HG03108 (cell line): ENCODE data around the gene FDX2.

Experiments used
- ATAC-seq: cut with Tn5 transposase; IDR thresholded peaks from one replicate; pipeline ENCODE4 v1.9.1; 2021; ENCODE audit warnings: moderate library complexity; ENCODE audit not compliant: unreplicated experiment

Gene FDX2

DNA sequence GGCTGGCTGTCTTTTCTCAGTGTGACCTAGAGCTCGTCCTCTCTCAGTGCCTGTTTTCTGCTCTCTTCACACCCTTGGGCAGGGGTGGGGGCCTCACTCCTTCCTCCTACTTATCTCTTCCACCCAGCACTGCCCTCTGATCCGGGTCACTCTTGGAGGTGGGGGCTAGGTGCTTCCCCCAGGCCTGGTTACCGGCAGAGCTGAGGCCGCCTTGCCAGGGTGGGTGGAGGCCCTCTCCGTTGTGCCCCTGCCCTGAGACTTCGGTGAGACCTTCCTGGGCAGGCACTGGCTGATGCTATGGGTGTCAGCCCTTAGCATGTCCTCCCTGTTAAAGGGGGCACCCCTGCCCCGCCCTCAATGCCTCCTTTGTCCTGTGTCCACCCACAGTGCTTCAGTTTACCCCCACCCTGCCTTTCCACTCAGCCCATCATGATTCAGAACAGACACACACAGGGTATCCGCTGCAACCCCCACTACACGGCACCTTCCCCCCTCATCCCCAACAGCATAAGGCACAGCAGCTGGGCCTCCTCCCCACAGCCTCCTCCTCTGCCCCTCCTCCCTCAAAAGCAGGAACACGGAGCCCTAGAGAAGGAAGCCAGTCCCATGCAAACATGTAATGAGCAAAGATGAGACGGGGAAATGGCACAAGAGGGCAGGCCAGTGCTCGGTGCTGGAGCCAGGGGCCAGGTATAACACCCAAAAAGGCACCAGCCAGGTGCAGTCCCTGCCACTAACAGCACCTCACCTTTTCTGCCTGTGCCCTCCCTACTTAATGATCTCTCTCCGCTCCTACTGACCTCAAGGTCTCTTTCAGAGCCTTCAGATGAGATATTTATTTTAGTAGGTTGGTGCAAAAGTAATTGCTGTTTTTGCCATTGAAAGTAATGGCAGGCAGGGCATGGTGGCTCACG is 16.0 kb downstream of the FDX2 start:
- no peak for ATAC-seq

DNA sequence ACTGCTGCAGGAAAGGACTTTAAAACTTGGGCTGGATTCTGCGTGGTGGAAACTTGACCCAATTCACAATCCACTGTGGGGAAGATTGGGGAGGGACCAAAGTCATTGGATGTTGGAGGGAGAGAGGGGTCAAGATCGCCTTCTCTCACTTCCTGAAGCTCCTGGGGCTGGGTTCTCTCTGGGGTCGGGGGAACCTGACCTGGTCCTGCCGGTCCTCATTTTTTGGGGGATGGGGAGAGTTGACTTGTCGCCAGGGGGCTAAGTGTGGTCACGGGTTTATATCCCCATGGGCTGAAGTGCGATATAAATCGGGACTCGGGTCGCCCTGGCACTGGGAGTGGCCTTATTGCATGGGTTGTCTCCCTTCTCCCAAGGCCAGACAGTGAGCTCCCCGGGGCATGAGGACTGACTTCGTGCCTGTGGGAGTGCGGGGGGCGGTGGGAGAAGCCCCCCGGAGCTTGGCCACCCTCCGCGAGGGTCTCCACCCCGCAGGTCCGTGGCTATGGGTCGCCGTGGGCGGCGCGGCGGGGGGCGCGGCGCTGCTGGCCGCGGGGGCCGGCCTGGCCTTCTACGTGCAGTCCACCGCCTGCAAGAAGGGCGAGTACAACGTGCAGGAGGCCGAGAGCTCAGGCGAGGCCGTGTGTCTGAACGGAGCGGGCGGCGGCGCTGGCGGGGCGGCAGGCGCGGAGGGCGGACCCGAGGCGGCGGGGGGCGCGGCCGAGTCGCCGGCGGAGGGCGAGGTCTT is 19.8 kb downstream of the FDX2 start:
- ATAC-seq: no peak

DNA sequence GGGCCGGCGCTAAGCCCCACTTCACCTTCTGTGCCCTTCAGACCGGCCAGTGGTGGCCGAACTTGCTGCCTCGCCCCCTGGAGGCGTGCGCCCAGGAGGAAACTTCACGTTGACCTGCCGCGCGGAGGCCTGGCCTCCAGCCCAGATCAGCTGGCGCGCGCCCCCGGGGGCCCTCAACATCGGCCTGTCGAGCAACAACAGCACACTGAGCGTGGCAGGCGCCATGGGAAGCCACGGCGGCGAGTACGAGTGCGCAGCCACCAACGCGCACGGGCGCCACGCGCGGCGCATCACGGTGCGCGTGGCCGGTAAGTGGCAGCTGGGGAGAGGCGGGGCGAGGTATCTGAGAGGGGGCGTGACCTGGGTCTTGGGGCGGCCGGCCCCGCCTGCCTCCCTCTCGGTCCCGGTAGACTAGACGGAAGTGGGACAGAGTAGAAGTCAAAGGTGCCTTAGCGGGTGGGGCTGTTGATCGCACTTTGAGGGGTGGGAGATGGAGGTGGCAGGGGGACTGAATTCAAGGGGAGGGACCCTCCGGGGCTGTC is 20.4 kb downstream of the FDX2 start:
- peak; percentile 46 for ATAC-seq

GRCh38 chr19:10294368-10294697 is 21.5 kb downstream of the FDX2 start:
- no peak for ATAC-seq

DNA sequence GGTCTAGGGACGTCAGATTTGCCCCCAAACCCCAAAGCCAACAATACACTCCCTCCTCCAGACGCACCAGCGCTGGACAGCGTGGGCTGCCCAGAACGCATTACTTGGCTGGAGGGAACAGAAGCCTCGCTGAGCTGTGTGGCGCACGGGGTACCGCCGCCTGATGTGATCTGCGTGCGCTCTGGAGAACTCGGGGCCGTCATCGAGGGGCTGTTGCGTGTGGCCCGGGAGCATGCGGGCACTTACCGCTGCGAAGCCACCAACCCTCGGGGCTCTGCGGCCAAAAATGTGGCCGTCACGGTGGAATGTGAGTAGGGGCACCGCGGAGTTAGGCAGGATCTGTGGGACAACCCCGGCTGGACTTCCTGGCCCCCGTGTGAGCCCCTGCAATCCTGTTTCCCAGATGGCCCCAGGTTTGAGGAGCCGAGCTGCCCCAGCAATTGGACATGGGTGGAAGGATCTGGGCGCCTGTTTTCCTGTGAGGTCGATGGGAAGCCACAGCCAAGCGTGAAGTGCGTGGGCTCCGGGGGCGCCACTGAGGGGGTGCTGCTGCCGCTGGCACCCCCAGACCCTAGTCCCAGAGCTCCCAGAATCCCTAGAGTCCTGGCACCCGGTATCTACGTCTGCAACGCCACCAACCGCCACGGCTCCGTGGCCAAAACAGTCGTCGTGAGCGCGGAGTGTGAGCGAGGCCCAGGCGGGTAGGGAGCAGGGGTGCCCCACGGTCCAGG is 22.0 kb downstream of the FDX2 start:
- no peak for ATAC-seq

- no peak for ATAC-seq
Observed at GRCh38 chr19:10292789-10293636, 22.8 kb downstream of the FDX2 start.

DNA sequence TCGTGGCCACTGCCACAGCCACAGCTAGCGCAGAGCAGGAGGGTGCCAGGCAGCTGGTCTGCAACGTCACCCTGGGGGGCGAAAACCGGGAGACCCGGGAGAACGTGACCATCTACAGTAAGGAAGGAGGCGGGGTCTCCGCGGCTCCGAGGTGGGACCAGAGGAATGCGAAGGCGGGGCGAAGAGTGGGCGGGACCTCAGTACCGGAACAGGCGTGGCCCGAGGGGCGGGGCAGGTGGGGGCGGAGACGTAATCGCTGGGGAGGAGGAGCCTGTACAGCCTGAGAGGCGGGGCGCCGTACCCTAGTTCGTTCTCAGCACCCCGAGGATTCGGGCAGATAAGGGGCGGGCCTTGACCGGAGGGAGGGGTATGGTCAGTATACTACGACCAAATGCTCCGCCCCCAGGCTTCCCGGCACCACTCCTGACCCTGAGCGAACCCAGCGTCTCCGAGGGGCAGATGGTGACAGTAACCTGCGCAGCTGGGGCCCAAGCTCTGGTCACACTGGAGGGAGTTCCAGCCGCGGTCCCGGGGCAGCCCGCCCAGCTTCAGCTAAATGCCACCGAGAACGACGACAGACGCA is 23.5 kb downstream of the FDX2 start:
- ATAC-seq: peak; percentile 42

DNA sequence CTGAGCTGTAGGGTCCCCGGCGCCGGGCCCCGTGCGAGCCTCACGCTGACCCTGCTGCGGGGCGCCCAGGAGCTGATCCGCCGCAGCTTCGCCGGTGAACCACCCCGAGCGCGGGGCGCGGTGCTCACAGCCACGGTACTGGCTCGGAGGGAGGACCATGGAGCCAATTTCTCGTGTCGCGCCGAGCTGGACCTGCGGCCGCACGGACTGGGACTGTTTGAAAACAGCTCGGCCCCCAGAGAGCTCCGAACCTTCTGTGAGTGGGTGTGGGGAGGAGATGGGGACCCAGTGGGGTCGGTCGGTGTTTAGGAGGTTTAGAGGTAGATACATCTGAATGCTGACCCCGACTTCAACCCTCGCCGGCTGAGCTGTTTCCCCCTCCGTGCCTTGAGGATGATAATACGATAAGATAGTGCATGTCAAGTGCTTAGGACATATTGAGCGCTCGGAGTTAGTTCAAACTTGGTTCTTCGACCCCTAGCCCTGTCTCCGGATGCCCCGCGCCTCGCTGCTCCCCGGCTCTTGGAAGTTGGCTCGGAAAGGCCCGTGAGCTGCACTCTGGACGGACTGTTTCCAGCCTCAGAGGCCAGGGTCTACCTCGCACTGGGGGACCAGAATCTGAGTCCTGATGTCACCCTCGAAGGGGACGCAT is 24.1 kb downstream of the FDX2 start:
- ATAC-seq: no peak

DNA sequence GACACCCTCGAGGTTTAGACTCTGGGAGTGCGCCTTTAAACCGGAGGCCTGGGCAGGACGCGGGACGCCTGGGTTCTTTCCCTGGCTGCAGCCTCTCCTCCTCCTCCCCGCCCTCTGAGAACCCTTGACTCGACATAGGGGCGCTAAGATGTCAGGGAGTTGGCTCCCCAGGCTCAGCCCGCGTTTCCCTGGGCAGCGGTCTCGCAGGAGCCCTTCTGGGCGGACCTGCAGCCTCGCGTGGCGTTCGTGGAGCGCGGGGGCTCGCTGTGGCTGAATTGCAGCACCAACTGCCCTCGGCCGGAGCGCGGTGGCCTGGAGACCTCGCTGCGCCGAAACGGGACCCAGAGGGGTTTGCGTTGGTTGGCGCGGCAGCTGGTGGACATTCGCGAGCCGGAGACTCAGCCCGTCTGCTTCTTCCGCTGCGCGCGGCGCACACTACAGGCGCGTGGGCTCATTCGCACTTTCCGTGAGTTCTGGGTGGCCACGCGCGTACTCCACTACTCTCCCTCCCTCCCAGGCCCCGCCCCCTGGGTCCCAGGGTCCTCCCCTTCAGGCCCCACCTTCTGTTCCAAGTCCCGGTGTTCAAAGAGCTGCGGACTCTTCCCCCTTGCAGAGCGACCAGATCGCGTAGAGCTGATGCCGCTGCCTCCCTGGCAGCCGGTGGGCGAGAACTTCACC is 24.8 kb downstream of the FDX2 start:
- no peak for ATAC-seq

DNA sequence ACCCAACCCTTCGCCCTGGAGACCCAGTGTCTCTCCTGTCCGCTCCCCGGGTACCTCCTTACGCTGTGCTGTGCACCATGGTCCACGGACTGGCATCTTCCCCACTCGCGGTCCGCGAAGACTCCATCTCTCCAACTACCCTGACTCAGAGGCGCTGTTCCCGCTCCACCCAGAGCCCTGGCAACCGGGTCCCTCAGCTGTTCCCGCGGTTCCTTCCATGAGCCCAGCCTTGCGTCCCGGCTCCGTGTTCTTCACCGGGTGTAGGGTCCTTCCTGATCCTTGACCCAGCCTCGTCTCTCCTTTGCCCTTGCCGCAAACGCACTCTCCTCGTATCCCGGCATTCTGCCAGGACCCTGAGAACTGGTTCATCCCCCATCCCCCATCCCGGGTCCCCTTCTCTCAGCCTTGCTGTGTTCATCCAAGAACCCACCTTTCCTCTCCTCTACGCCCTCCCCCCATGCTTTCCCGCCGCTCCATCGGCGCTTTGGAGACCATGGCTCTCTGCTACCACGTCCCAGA is 25.4 kb downstream of the FDX2 start:
- ATAC-seq: no peak

GRCh38 chr19:10289836-10290356 is 25.9 kb downstream of the FDX2 start, which contains the start of gene ICAM5:
Gene ICAM5, plus strand, starts transcription at chr19:10289952. Its CDS starts 92 bp downstream, at chr19:10290044.
- no peak for ATAC-seq

- ATAC-seq: no peak
Observed at GRCh38 chr19:10289167-10289835, 26.5 kb downstream of the FDX2 start.

GRCh38 chr19:10288662-10289166 is 27.1 kb downstream of the FDX2 start:
- no peak for ATAC-seq

DNA sequence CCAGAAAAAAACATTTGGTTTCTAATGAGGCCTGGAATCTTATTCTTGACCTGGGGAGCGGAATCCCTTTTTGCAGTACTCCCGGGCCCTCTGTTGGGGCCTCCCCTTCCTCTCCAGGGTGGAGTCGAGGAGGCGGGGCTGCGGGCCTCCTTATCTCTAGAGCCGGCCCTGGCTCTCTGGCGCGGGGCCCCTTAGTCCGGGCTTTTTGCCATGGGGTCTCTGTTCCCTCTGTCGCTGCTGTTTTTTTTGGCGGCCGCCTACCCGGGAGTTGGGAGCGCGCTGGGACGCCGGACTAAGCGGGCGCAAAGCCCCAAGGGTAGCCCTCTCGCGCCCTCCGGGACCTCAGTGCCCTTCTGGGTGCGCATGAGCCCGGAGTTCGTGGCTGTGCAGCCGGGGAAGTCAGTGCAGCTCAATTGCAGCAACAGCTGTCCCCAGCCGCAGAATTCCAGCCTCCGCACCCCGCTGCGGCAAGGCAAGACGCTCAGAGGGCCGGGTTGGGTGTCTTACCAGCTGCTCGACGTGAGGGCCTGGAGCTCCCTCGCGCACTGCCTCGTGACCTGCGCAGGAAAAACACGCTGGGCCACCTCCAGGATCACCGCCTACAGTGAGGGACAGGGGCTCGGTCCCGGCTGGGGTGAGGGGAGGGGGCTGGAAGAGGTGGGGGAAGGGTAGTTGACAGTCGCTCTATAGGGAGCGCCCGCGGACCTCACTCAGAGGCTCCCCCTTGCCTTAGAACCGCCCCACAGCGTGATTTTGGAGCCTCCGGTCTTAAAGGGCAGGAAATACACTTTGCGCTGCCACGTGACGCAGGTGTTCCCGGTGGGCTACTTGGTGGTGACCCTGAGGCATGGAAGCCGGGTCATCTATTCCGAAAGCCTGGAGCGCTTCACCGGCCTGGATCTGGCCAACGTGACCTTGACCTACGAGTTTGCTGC is 28.7 kb downstream of the FDX2 start, which contains the start of gene ICAM4:
Gene ICAM4, plus strand, starts transcription at position 153 of the 935 bp plus-strand sequence. Its CDS starts 58 bp downstream, at position 211.
- no peak for ATAC-seq

- ATAC-seq: no peak
Observed at GRCh38 chr19:10285393-10285792, 30.4 kb downstream of the FDX2 start.

- ATAC-seq: no peak
Observed at GRCh38 chr19:10284960-10285278, 30.9 kb downstream of the FDX2 start.
